Femur (tissue), 1 donor: ENCODE data around the gene SGMS1.
"Not testable (repeated sequence)": the region's sequence is repeated elsewhere in the genome, so short reads cannot be mapped to it uniquely, and the experiment has no call there.

Experiments
- DNase-seq: peaks from one replicate; pipeline ENCODE4 v3.0.0-alpha.2; 2017

Gene SGMS1

DNA sequence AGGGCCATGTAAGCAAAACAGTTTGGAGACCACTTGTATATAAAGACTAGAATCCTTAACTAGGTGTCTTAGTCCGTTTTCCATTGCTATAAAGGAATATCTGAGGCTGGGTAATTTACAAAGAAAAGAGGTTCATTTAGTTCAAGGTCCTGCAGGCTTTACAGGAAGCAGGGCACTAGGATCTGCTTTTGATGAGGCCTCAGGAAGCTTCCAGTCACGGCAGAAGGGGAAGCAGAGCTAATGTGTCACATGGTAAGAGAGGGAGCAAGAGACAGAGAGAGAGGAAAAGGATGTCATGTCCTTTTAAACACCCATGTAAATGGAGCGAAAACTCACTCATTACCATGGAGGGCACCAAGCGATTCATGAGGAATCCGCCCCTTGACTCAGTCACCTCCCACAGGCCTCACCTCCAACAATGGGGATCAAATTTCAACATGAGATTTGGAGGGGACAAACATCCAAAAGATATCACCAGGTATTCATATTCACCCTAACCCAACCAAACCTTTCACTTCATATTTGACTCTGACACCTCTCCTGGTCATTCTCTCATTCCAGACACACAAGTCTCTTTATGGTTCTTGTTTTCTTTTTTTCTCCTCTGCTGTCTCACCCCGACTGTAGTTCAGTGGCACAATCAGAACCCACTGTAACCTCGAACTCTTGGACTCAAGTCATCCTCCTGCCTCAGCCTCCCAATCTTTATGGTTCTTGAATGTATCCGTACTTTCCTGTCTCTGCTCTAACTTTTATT lies 342.4 kb downstream of the SGMS1 start:
- DNase-seq: no peak

DNA sequence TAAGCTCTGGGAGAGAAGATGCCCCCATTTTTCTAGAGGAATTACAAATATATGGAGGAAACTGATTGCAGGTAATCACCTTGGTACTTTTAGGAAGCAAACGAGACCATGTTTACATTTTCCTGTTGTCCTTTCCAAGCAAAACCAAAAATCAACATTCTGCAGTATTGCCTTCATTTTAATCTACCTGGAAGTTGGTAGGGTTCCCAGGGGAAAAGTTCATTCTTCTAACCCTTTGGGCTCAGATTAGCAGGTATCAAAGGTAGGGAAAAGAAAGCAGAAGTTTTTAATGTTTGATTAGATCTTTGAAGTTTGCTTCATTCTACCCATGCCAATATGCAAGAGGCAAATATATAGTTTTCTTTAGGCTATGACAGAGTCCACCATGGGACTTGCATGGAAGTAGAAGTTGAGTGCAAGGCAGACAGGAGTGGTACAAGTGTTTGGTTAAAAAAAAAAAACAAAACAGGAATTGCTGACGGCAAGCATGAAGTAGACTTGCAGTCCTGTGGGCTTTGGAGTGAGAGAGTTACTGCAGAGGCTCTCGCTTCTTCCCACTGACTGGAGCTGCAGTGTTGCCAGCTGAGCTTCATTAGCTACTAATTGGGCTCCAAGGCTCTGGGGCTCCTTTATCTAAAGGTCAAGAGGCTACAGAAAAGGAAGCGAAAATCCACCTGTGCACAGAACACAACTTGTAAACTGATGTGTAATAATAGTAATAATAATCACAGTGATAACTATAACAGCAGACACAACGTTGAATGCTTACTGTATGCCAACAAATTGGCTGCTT lies 343.5 kb downstream of the SGMS1 start:
- no peak for DNase-seq

DNA sequence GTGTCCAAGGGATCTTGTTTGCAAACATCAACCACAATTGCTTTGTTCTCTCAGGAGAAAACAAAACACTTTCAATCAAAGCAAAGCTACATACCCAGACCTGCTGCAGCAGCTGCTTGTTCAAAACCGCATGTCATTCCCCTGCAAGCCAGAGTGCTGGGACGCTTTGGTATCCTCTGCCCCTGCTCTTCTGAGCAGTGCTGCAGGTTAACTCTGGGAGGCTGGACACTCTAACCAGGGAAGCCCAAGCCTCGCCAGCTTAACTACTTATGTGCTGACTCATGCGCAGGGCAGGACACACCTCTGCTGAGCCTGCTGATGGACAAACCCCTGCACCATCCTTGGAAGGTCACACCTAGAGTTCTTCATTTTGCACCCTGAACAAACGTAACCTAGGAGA lies 344.3 kb downstream of the SGMS1 start:
- DNase-seq: no peak

DNA sequence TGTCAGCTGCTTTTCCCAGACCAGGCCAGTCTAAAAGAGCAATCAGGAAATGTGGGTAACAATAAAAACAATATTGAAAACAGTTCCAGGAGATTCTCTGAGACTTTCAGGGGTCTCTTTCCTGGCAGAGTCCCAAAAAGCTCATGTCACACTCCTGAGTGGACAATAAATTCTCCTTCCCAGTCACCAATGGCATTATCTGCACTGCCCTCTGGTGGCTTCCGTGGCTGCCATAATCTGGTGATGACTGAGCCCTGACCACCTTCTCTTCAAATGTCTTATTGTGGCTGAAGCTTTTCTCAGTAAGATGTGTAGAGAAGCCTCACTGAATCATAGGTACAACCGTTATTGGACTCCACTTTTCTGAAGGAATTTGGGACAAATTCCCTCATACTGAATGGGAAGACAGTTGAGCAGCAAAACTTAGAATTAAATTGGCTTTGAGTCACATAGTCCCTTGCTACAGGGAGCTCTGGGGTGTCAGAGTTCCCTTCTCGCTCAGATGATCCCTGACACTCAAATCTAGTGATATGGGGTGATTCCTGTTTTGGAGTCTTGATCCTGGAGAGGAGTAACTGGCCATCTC lies 348.0 kb downstream of the SGMS1 start:
- DNase-seq: peak; percentile 21

DNA sequence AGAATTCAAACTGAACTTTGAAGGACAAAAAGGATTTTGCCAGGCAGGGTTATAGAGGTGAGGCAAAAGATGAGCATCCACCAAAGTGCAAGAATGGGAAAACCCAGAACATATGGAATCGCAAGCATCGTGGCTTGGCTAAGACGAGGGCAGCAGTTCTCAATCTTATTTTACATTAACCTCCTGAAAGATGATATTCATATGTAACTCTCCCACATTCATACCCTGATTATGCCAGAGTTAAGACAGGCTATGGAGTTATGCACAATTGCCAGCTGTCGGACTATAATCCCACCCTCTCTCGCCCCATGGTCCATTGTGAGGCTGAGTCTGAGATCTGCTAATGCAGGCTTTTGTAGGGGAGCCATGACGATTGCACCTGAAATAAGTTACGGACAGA lies 351.2 kb downstream of the SGMS1 start:
- DNase-seq: no peak

DNA sequence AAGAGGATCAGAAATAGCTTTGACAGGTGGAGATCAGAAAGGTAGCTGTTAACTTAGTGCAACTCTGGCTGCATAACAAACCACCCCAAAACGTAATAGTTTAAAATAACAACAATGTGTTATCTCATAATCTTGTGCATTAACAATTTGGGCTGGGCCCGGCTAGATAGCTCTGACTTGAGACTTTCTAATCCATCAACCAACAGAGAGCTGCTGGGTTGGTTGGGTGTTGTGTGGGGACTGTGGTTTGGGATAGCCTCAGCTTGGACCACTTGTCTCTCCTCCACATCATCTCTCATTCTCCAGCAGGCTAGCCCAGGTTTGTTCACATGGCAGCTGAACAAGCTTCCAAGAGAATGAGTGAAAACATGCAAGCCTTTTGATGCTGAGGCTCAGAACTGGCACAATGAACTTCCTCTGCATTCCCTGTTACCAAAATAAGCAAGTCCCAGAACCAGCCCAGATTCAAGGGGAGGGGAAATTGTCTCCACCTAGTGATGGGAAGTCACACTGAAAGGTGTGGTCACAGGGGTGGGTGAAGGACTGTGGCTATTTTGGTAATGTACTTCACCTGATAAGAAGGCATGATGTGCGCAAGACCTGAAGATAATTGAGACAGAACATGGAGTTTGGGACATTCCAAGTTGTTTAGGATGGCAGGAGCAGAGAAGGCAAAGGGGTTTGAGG lies 352.0 kb downstream of the SGMS1 start:
- DNase-seq: no peak

DNA sequence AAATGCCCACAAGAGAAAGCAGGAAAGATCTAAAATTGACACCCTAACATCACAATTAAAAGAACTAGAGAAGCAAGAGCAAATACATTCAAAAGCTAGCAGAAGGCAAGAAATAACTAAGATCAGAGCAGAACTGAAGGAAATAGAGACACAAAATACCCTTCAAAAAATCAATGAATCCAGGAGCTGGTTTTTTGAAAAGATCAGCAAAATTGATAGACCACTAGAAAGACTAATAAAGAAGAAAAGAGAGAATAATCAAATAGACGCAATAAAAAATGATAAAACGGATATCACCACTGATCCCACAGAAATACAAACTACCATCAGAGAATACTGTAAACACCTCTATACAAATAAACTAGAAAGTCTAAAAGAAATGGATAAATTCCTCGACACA lies 355.9 kb downstream of the SGMS1 start:
- DNase-seq: not testable (repeated sequence)

DNA sequence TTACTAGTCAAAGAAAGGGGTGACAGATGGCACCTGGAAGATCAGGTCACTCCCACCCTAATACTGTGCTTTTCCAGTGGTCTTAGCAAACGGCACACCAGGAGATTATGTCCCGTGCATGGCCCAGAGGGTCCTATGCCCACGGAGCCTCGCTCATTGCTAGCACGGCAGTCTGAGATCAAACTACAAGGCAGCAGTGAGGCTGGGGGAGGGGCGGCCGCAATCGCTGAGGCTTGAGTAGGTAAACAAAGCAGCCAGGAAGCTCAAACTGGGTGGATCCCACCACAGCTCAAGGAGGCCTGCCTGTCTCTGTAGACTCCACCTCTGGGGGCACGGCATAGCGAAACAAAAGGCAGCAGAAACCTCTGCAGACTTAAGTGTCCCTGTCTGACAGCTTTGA lies 361.1 kb downstream of the SGMS1 start:
- not testable (repeated sequence) for DNase-seq

DNA sequence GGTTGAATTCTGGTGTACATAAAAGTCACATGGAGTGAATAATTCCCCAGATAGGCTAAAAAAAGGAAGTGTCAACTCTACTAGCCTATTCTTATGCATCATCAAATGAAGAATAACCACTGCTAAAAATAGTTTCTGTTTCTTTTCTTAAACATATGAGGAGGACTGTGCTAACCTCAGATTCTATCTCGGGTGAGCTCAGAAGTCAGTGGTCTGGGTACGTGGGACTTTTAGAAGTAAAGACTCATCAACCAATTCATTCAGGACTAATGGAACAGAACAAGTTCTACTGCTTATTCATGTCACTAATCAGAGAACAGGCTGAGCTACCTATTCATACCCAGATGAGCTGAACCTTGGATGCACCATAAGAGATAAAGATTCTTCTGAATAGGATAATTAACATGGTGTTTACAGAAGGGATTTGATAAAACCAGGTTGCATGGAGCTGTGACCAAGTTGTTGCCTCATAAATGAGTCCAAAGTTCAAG lies 362.9 kb downstream of the SGMS1 start:
- DNase-seq: no peak
